Left renal cortex interstitium (tissue), 4 donors: ENCODE results near the gene AKAP6. TPM values are rescaled to one million over a fixed set of nuclear protein-coding genes. Genes with fewer than 3 reads are reported as not detected.
"Not testable (repeated sequence)": the region's sequence is repeated elsewhere in the genome, so short reads cannot be mapped to it uniquely, and the experiment has no call there.

Source experiments
- DNase-seq, 4 donors: peaks; one replicate each; pipeline ENCODE4 v3.0.0-alpha.2; 2013; ENCODE audit warnings: low read depth in 4 of 4, low spot score in 2 of 4, missing footprints in 1 of 4
- polyA plus RNA-seq, 4 donors: library from polyadenylated mRNA; unstranded; fragments of 120-200 nt; gene quantifications; one replicate each; pipeline ENCODE4 v1.2.1, GENCODE V29; 2013; ENCODE audit not compliant: insufficient read length in 4 of 4

Gene AKAP6
- polyA plus RNA-seq, 4 donors: 1.8 to 3.6 (median 3.1) TPM

DNA sequence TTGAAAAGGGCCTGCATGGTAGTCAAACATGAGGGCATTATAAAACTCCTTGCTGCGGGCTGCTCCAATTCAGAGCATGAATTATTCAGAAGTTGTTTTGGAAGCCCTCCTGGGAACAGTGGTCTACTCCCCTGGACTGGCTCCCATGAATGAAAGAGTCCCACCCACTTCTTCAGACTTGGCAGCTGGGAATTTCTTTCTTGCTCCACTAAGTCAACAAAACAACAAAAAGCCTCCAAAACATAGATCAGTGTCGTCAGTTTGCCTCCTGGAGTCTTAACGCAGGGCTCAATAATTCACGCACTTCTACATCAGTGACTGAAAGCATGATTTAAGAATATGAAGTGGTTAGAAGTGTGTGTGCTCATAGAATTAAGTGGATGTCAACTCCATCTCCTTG is 37.9 kb downstream of the AKAP6 start:
- DNase-seq: no peak

- no peak for DNase-seq
Observed at GRCh38 chr14:32367516-32367915, 38.4 kb downstream of the AKAP6 start.

DNA sequence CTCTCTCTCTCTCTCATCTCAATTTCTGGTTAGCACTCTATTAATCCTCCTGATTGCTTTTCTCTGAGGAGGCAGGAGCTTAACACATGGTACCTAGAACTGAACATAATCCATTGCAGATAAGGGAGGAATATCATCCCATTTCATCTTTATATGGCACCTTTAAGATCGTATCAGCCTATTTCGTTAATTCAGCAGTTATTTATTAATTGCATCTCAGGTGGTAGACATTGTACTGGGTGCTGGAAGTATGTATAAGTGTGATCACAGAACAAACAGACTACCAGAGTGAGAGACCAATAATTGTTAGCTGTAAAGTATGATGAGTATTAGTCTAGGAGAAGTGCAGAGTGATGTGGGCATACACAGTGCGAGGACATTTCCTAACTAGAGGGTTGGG is 39.0 kb downstream of the AKAP6 start:
- no peak for DNase-seq

DNA sequence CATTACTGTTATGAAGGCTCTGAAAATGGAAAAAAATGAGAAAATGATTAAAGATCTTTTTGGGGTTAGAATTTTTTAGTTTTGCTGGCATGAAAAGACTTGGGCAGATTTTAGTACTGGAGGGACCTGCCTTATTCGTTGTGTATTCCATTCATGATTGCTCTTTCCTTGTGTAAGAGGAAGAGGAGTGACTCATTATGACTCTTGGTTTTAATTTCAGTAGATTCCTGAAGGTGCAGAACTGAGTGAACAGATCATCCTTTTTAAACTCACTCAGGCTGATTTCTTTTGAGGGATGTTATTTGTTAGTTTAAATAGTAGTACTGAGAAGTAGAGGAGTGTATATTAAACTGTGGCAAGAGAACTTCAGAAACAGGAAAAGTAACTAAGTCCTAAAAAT is 41.6 kb downstream of the AKAP6 start:
- no peak for DNase-seq

GRCh38 chr14:32372154-32372553 is 43.1 kb downstream of the AKAP6 start:
- DNase-seq: no peak

DNA sequence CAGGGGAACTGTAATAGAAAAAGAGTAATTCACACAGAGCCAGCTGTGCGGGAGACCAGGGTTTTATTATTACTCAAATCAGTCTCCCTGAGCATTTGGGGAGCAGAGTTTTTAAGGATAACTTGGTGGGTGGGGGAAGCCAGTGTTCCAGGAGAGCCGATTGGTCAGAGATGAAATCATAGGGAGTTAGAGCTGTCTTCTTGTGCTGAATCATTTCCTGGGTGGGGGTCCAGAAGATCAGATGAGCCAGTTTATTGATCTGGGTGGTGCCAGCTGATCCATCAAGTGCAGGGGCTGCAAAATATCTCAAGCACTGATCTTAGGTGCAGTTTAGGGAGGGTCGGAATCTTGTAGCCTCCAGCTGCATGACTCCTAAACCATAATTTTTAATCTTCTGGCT is 44.1 kb downstream of the AKAP6 start:
- DNase-seq: not testable (repeated sequence)

DNA sequence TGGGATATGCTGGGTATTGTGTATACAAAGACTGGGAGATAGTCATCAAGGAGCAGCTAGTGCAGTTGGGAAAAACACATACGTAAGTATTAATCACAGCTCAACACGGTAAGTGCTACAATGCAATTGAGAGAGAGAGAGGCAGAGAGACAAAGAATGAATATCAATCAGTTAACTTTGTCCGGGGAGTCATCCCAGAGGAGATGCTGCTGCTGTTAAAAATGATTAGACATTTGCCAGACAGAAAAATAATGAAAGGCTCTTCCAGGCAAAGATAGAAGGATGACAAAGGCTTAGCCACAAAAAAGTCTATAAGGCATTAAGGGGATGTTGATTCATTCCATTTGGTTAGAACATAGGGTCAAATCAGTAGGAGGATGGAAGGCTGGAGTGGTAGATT is 45.1 kb downstream of the AKAP6 start:
- no peak for DNase-seq

GRCh38 chr14:32375663-32376062 is 46.6 kb downstream of the AKAP6 start:
- DNase-seq: no peak

DNA sequence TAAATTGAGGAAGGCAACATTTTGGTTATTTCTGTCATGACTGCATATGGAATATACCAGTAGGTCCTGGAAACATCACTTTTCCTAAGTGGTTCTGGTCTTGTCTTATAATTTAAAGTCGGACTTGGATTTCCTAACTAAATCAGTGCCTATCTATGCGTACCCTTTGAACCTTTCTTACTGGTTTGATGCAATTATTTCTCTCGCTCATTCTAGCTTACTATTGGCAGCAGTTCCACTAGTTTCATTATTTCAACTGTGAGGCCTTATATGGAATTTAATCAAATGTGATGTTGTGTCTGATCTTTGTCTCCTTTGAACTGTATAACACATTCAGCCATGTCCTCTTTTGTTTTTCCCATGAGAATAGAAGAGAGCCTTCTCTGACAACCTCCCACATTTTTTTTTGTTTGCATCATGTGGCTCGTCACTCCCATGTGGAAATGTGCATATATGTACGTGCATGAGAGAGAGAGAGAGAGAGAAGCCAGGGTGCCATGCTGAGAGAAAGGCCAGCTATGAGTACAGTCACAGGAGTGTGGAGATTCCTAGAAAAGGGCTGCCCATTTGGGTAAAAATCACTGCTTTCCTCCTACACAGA is 48.0 kb downstream of the AKAP6 start:
- no peak for DNase-seq

DNA sequence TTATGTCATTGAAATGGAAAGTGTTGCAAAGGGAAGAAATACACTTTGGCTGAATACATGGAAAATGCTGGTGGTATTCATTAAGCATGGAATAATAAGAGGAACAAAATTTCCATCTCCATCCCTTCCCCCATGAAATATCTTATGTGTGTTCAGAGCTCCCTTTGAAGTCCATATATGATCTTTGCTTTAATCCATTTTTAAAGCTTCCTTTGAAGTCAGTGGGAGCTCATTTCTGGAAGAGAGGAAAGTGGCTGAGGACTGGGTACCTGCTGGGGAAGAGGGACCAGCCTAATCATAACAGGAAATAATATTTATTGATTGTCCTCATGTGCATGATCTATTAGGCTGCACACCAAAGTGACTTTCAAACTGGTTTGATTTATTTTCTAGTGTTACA is 49.2 kb downstream of the AKAP6 start:
- DNase-seq: no peak

DNA sequence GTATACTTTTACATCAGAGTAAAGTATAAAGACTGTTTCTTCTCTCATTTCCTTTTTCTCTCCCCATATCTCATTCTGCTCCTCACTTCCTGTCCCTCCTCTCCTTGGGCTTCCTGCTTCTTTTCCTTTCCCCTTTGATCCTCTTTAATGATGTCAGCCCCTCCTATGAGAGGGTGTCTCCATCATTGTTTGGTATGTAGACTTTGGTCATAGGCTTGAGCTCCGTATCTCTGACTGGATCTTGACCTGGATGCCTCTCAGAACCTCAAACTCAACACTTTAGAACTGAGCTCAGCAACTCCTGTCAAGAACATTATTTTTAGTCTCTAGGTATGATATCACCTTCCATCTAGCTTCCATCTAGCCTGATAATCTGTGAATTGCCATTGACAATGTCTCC is 50.3 kb downstream of the AKAP6 start:
- no peak for DNase-seq

- DNase-seq: no peak
Observed at GRCh38 chr14:32381869-32382268, 52.8 kb downstream of the AKAP6 start.

DNA sequence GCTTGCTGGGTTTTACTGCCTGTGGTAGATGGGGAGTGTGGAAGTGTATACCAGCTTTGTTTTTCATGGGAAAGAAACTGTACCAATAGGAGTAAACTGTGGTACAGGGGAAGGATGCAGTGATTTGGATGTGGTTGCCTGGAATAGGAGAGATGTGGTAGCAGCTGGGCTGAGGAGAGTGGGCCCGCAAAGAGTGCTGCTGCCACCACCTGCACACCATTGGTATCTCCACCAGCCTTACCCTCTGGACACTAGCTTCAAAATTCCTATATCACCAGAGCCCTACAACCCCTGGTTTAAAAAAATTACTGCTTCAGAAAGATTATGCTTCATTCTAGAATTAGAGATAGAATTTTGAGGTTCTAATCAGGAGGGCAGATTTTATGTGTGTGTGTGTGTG is 53.6 kb downstream of the AKAP6 start:
- DNase-seq: no peak

GRCh38 chr14:32383364-32384009 is 54.4 kb downstream of the AKAP6 start:
- DNase-seq: no peak

DNA sequence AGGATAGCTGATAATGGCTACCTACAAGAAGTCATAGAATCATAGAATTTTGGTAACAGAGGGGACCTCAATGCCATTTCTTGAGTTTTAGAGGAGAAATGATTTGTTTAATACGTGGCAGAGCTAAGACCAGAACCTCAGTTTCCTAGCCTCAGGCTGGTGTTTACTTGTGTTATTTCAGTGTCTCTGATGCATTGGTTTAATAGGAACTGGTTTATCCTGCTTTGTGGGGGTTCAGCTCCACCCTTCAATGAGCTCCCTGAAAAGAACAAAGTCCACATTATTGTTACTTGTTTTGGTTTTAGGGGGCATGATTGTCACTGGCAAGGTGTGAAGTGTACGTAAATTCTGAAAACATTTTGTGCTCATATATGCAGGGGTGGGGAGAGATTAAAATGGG is 55.4 kb downstream of the AKAP6 start:
- DNase-seq: no peak

GRCh38 chr14:32387295-32387694 is 58.2 kb downstream of the AKAP6 start:
- not testable (repeated sequence) for DNase-seq

DNA sequence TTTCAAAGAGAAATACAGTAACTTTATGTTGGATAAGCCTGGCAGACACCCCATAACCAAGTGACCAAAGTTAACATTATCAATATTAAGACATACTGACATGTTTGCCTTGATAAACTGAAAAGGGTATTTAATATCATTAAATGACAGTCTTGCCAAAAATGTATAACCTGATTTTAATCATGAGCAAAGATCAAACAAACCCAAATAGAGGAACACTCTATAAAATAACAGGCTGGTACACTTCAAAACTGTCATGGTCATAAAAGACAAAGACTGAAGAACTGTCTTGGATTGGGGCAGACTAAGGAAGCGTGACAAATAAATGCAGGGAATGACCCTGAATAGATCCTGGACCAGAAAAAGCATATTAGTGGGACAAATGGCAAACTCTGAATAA is 64.0 kb downstream of the AKAP6 start:
- no peak for DNase-seq

- DNase-seq: no peak
Observed at GRCh38 chr14:32394038-32394437, 64.9 kb downstream of the AKAP6 start.

- DNase-seq: no peak
Observed at GRCh38 chr14:32396885-32397284, 67.8 kb downstream of the AKAP6 start.

DNA sequence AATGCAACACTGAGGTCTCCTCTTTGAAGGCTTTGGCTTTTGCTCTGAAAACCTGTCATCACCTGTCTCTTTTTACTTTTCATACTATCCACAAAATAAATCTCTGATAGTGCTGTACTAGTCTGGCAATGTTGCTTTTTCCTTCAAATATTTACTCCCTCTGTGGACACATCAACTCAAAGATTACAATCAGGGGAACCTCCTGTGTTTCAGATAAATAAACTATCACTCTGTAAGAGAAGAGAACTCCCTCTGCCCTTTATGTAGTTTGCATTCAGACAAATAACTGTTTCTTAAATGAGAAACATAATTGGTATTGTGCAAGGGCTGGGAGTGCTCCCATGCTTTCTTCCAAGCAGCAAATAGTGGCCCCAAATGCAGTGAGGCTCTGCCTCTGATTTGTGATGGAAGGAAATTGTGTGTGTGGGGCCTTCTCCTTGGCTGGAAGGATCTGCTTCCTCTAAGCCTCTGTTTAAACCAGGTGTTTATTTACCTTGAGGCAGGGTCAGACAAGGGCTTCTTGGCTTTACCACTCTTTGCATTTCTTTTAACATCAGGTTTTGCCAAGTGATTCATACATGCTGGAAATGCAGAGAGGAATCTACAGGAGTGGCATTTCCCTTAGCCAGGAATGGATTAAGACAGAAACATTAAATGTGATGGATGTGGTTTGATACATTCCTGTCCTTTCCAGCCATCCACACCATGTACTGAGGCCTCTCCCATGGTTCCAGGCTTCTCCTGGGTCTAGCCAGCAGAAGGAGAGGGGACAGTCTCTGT is 69.0 kb downstream of the AKAP6 start:
- DNase-seq: no peak

GRCh38 chr14:32399920-32400319 is 70.8 kb downstream of the AKAP6 start:
- no peak for DNase-seq

GRCh38 chr14:32400480-32400879 is 71.4 kb downstream of the AKAP6 start:
- DNase-seq: no peak
